ENCODE data around the gene FAM185A.
"Not testable (repeated sequence)": the region's sequence is repeated elsewhere in the genome, so short reads cannot be mapped to it uniquely, and the experiment has no call there.

The FAM185A gene

GRCh38 chr7:102748605-102749444, at the start of gene FAM185A:
Gene FAM185A (plus strand): TSS chr7:102748999. CDS start chr7:102749208, 209 bp downstream.
- DNase-seq, result peak; percentile 99

DNA sequence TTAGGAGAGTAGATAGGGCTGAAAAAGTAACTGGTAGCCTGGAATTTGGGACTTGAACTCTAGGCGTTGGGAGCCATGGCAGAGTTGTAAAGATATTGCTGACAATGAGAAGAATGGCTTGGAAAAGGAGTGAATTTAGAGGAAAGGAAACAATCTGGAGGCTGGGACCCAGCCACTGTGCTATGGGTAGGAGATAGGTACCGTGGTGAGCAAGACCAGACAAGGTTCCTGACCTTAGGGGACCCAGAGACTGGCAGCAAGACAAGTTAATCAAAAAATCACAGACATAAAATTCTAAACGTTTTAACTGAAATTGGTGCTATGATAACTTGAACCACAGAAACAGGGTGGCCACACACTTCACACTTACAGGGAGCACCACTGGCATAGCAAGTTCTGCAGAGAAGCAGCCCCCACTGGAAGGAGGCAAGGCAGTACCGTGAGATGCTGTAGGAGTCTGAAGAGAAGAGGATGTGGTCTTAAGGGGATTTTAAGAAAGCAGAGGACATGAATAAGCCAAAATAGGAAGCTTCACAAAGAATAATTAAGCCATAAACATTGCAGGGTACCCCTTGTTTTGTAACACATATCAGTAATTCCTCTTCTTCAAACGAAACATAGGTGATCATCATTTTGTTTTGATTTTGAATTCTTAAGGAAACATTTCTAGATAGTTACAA, 35.6 kb upstream of the FAM185A start:
- not testable (repeated sequence) for DNase-seq

DNA sequence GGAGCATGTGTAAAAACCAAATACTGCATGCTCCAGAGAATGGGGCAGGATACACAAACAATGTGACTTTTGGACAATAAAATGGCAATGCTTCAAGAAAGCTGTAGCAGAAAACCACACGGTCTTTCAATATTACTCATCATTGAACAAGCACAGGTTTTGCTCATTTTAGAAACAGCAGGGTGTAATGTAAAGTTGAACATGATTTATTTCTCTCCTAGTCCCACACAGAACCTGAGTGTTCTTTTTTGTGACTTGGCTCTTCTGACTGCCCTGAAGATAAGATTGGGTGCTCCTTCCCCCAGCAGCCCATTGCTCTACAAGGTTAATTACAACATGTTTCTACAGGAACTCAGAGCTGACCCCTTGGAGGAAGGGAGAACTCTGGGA, 35.1 kb upstream of the FAM185A start:
- DNase-seq, result not testable (repeated sequence)

DNA sequence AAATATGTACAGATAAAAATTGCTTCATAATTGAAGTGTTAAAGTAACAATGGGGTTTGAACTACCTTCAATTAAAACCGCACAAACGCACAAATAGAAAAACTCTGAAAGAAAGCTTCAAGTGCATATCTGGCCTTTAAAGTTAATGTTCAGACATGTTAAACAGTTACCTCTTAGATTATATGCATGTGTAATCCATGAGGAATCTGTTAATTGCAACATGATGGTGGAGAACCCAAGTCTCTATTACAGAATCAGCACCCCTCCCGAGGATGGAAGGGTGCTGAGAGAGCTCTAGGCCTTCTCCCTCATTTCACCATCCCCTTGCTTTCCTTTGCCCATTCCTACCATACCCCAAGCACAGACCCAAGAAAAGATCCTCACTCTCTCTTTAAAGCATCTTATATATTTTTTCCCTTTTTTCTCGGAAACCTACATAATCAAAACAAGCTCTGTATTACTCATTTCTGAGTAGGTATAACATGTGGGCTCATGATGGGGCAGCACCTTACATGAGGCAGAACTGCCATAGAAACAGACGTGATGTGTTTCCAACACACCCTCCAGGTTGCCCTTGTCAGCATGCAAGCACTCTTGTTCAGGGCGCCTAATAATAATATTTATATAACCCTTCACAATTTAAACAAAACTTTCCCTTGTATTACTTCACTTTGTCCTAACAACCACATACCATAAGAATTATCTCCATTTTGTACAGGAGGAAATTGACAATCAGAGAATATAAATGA, 33.9 kb upstream of the FAM185A start:
- DNase-seq, result not testable (repeated sequence)

DNA sequence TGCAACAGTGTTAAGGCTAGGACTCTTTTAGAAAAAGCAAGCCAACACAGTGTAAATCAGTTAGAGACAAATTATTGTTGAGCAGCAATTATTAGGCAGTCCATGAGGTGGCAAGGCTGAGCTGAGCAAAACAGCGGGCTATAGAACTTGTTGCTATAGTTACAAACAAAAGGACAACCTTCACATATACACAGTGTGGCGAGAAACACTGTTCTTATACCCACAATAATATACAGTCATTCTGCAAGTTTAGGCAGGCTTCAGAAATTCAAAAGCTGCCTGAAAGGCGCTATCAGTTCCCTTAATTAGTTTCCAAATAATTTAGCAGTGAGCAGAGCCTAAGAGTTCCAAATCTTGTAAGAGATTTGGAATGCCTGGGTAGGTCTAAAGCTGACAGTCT, 33.1 kb upstream of the FAM185A start:
- DNase-seq, result not testable (repeated sequence)

GRCh38 chr7:102718491-102718890, 30.3 kb upstream of the FAM185A start:
- not testable (repeated sequence) for DNase-seq

- not testable (repeated sequence) for DNase-seq
These were observed 22.6 kb upstream of the FAM185A start for GRCh38 chr7:102726170-102726569.

DNA sequence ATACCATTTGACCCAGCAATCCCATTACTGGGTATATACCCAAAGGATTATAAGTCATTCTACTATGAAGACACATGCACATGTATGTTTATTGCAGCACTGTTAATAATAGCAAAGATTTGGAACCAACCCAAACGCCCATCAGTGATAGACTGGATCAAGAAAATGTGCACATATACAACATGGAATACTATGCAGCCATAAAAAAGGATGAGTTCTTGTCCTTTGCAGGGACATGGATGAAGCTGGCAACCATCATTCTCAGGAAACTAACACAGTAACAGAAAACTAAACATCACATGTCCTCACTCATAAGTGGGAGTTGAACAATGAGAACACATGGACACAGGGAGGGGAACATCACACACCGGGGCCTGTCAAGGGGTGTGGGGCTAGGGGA, 19.1 kb upstream of the FAM185A start:
- not testable (repeated sequence) for DNase-seq

- not testable (repeated sequence) for DNase-seq
These were observed 18.4 kb upstream of the FAM185A start for GRCh38 chr7:102730431-102730830.

DNA sequence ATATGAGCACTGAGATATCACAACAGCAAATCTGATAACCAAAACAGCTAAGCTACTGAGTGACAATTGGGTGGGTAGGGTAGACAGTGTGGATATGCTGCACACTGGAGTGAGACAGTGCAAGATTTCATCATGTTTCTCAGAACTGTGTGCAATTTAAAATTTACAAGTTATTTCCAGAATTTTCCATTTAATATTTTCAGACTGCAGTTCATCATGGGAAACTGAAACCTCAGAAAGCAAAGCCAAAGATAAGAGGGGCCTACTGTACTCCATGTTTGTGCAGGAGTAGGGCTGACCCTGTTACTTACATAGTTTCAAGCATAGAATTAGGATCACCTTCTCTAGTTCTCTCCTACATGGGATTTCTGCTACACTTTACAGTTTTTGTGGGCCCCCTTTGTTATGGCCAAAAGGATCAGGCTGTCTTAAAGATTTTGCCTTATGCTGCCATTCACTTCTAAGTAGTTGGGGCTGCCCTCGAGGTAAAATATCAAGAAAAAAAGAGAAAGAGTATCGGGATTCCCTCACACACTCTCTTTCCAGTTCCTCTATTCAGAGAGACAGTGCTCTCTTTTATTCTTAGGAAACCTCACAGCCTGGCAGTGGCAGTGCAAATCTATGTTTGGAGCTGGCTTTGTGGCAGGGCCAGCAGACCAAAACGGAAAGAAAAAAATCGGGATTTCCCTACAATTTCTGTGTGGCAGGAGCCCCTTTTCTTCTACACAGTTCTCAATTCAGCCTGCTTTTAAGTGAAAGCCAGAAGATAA, 6.6 kb upstream of the FAM185A start:
- DNase-seq, result not testable (repeated sequence)

DNA sequence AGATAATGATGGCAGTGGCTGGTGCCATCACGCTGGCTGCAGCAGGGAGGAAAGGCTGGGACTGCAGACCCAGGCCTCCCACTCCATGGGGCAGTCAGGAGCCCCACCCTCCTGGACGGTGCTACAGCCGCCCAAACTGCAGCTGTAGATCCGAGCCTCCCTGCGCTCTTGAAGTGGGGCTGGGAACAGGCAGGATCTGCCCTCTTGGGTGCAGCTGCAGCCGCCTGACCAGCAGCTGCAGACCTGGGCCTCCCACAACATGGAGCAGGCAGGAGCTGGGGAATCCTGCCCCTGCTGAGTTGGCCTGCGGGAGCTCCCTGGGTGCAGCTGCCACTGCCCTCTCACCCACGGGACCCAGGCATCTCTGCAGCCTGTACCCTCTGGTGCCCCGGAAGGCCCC, 4.9 kb upstream of the FAM185A start:
- DNase-seq, result not testable (repeated sequence)

GRCh38 chr7:102745494-102746288, 3.1 kb upstream of the FAM185A start:
- not testable (repeated sequence) for DNase-seq

DNA sequence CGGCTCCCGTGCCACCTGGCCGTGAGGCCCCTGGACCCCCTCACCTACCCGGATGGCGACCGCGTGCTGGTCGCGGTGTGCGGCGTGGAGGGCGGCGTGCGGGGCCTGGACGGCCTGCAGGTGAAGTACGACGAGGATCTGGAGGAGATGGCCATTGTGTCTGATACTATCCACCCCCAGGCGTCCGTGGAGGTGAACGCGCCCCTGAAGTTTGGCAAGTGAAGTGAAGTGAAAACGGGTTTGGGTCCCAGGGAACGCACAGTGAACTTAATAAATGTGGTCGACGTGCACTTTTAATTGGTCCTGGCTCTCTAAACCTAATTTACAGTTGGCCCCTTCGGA, 617 bp downstream of the FAM185A start:
- not testable (repeated sequence) for DNase-seq

- not testable (repeated sequence) for DNase-seq
These were observed 9.4 kb downstream of the FAM185A start for GRCh38 chr7:102758227-102758626.

DNA sequence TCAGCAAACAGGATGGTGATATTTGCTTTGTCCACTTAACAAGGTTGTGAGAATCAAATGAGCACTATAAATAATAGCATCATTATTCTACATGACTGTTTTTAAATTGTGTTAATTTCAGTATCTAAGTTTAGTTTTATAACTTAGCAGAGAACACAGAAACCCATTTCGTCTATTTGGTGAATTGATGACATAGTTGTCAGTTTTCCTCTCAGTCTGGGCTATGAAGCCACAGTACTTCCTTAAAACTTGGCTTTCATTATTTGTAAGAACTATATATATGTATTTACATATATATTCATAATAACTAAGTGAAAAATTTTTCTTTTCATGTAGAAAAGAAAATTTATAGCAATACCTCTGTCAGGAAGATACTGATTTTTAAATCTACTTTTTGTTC, 11.1 kb downstream of the FAM185A start:
- DNase-seq, result not testable (repeated sequence)

GRCh38 chr7:102761234-102761633, 12.4 kb downstream of the FAM185A start:
- DNase-seq, result not testable (repeated sequence)

GRCh38 chr7:102763295-102763905, 14.6 kb downstream of the FAM185A start:
- DNase-seq, result not testable (repeated sequence)

DNA sequence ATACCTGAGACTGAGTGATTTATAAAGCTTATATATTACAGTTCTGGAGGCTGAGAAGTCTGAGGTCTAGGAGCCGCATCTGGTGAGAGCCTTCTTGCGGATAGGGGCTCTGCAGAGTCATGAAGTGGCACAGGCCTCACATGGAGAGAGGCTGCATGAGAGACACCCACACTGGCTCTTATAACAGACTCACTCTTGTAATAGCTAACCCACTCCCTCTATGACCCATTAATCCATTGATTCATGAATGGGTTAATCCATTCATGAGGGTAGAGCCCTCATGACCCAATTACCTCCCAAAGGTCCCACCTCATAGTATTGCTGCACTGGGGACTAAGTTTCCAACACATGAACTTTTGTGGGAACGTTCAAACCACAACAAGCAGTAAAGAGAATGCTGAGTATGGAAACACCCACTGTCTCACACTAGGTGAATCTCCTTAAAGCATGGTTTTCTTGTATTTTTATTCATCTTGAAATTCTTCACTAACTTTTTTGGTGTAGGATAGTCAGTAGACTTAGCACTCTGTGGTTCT, 20.9 kb downstream of the FAM185A start:
- DNase-seq, result not testable (repeated sequence)

GRCh38 chr7:102770467-102770866, 21.7 kb downstream of the FAM185A start:
- DNase-seq, result not testable (repeated sequence)

DNA sequence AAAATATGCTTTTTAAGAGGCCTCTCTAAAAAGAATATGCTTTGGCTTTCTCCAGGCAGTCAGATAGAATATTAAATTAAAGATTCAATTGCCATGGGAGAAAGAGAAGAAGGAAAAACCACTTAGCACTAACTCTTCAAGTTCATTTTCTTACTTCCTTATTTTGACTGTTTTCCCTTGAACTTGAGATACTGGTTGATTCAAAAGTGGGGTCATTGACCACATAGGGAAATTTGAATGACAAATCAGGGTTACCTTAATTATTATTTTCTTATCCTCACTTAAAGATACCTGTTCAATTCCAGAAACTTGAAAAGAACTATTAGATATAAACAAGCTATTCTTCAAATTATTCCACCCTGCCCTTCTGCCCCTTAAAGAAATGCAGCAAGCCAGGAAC, 27.4 kb downstream of the FAM185A start:
- not testable (repeated sequence) for DNase-seq

GRCh38 chr7:102778663-102779062, 29.9 kb downstream of the FAM185A start:
- DNase-seq, result not testable (repeated sequence)

Data from DMS79 (cell line).